Keratinocyte (primary cell): Measurements from ENCODE around the gene ZFYVE26. TPM values are rescaled to one million over a fixed set of nuclear protein-coding genes. Genes with fewer than 3 reads are reported as not detected.

Experiments used
- DNase-seq: peaks from one replicate; pipeline ENCODE4 v3.0.0-alpha.2; 2011; ENCODE audit warnings: low read depth, missing footprints, low spot score
- FAIRE-seq: peaks from 2 replicates; lab custom pipeline; 2011; peaks lifted over from hg19 to GRCh38; lab: Jason Lieb, UNC
- H2AFZ ChIP-seq: 2 replicates; pipeline ENCODE4 v1.6.0; 2012; ENCODE audit warnings: low read length, control low read depth, inconsistent platforms; ENCODE audit not compliant: control insufficient read depth
- H3K27ac ChIP-seq: 2 replicates; pipeline ENCODE4 v1.5.1; 2011; ENCODE audit warnings: low read length; ENCODE audit not compliant: control insufficient read depth, insufficient read depth
- H3K27me3 ChIP-seq: 3 replicates; pipeline ENCODE4 v1.6.0; 2011; ENCODE audit warnings: low read length; ENCODE audit not compliant: control insufficient read depth, insufficient read depth; ENCODE audit errors: extremely low read depth
- H3K36me3 ChIP-seq, 2 experiments: 2 replicates in 1 of 2; 3 replicates in 1 of 2; pipeline ENCODE4 v1.5.1; 2011; ENCODE audit warnings: low read length in 2 of 2, mild to moderate bottlenecking in 1 of 2; ENCODE audit not compliant: control insufficient read depth in 2 of 2, insufficient read depth in 2 of 2; ENCODE audit errors: extremely low read depth in 1 of 2
- H3K4me1 ChIP-seq: 3 replicates; pipeline ENCODE4 v1.5.1; 2011; ENCODE audit warnings: low read length; ENCODE audit not compliant: control insufficient read depth, insufficient read depth; ENCODE audit errors: extremely low read depth
- H3K4me2 ChIP-seq: 3 replicates; pipeline ENCODE4 v1.6.0; 2011; ENCODE audit warnings: low read depth, low read length; ENCODE audit not compliant: control insufficient read depth, insufficient read depth; ENCODE audit errors: extremely low read depth
- H3K4me3 ChIP-seq, 3 experiments: fragments of 200-600 bp in 1 of 3; sonication (generic) in 1 of 3; 2 replicates in 2 of 3; 3 replicates in 1 of 3; pipeline ENCODE4 v1.5.1; 2011 to 2016; ENCODE audit warnings: low read length in 3 of 3, mild to moderate bottlenecking in 3 of 3, control low read depth in 2 of 3, inconsistent platforms in 1 of 3, low read depth in 1 of 3, mixed read lengths in 1 of 3, mixed run types in 1 of 3, moderate library complexity in 1 of 3; ENCODE audit not compliant: control insufficient read depth in 2 of 3, insufficient read depth in 2 of 3; ENCODE audit errors: extremely low read depth in 1 of 3
- H3K79me2 ChIP-seq: 2 replicates; pipeline ENCODE4 v1.6.0; 2012; ENCODE audit warnings: low read length; ENCODE audit not compliant: control insufficient read depth, insufficient read depth
- H3K9ac ChIP-seq: 3 replicates; pipeline ENCODE4 v1.6.0; 2011; ENCODE audit warnings: low read length; ENCODE audit not compliant: control insufficient read depth, insufficient read depth; ENCODE audit errors: extremely low read depth
- H3K9me1 ChIP-seq: 3 replicates; pipeline ENCODE4 v1.6.0; 2011; ENCODE audit warnings: low read length; ENCODE audit not compliant: control insufficient read depth, insufficient read depth; ENCODE audit errors: extremely low read depth
- H3K9me3 ChIP-seq: 2 replicates; pipeline ENCODE4 v1.5.1; 2012; ENCODE audit warnings: low read depth, low read length; ENCODE audit not compliant: control insufficient read depth
- H4K20me1 ChIP-seq: 3 replicates; pipeline ENCODE4 v1.6.0; 2011; ENCODE audit warnings: low read length; ENCODE audit not compliant: control insufficient read depth, insufficient read depth; ENCODE audit errors: extremely low read depth
- EZH2 ChIP-seq: IDR thresholded peaks from one replicate; pipeline ENCODE4 v1.6.1; 2012; ENCODE audit warnings: inconsistent platforms, mild to moderate bottlenecking, low read length, moderate library complexity
- dilution Hi-C: fragments of 300-500 bp; cut with MboI; formaldehyde crosslinking; loops from one replicate; pipeline ENCODE4 v1.7.0; 2020; ENCODE audit warnings: low sequenced_read_pairs; ENCODE audit not compliant: extremely low pct_ligation_motif_present
- polyA plus RNA-seq, 5 experiments: library from polyadenylated mRNA; depleted of rRNA in 3 of 5; stranded (reverse) in 3 of 5; stranded (forward) in 1 of 5; unstranded in 1 of 5; fragments of >200 nt; gene quantifications; 1 replicate in 1 of 5; 2 replicates in 3 of 5; 3 replicates in 1 of 5; pipeline versions ENCODE4 v1.2.1 to v1.2.3, GENCODE V29; 2011 to 2012; ENCODE audit warnings: missing spikeins in 2 of 5, low read depth in 1 of 5, low replicate concordance in 1 of 5
- TF ChIP-seq, protein P1 (sequence below), 3 experiments: IDR thresholded peaks in 1 of 3; conservative IDR thresholded peaks in 1 of 3; optimal IDR thresholded peaks in 1 of 3; 2 replicates in 2 of 3; 3 replicates in 1 of 3; pipeline versions ENCODE3 to v1.5.1; 2011; ENCODE audit warnings: low read length in 3 of 3, mild to moderate bottlenecking in 3 of 3, moderate library complexity in 2 of 3, control low read depth in 1 of 3, inconsistent platforms in 1 of 3; ENCODE audit not compliant: insufficient read depth in 2 of 3; ENCODE audit errors: extremely low read depth in 1 of 3

The ZFYVE26 gene
- polyA plus RNA-seq, 1 donor (not counting 4 experiments of a cell fraction or from before 2014, with no cell fraction given), result 9.8 TPM

DNA sequence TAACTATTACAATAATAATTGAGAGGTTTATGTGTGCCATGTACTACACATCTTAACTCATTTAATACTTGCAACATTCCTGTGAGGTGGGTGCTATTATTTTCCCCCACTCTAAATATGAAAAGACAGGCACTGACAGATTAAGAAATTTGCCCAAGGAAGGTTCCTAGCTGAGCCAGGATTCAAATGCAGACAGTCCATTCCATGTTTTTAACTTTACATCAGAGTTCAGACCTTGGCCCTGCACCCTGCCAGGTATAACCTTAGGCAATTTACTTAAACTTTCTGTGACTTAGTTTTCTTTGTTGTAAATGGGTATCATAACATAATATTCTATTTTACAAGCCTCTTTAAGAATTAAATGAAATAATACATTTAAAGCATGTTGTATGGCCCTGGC lies 88.1 kb downstream of the ZFYVE26 start:
- Histone ChIP-seq H3K4me2 (no peak overlapping the region), H3K9me3 (no peaks in the 10 kb centered on the region), H3K4me3 (no peak overlapping the region), H3K9ac (no peak overlapping the region), H4K20me1 (no peaks in the 10 kb centered on the region), H3K27ac (no peak overlapping the region), H3K4me1 (peaks cover 11% of the 10 kb centered on the region), H3K79me2 (no peaks in the 10 kb centered on the region), H3K27me3 (no peaks in the 10 kb centered on the region), H3K36me3 (no peaks in the 10 kb centered on the region), H2AFZ (no peak overlapping the region), H3K9me1 (no peaks in the 10 kb centered on the region)
- no peak for DNase-seq
- no peak for FAIRE-seq
- TF ChIP-seq, protein P1, sequence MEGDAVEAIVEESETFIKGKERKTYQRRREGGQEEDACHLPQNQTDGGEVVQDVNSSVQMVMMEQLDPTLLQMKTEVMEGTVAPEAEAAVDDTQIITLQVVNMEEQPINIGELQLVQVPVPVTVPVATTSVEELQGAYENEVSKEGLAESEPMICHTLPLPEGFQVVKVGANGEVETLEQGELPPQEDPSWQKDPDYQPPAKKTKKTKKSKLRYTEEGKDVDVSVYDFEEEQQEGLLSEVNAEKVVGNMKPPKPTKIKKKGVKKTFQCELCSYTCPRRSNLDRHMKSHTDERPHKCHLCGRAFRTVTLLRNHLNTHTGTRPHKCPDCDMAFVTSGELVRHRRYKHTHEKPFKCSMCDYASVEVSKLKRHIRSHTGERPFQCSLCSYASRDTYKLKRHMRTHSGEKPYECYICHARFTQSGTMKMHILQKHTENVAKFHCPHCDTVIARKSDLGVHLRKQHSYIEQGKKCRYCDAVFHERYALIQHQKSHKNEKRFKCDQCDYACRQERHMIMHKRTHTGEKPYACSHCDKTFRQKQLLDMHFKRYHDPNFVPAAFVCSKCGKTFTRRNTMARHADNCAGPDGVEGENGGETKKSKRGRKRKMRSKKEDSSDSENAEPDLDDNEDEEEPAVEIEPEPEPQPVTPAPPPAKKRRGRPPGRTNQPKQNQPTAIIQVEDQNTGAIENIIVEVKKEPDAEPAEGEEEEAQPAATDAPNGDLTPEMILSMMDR (optimal IDR thresholded peaks at IDR 0.05 in 1 of 3, IDR thresholded peaks at IDR 0.05 in 1 of 3, conservative IDR thresholded peaks at IDR 0.05 in 1 of 3; ENCODE audit: extremely low read depth in 1 of 3, insufficient read depth in 2 of 3, low read length in 3 of 3), result no peak
- dilution Hi-C loops, result no loop called here

- H3K9me3 ChIP-seq, result no peaks in the 10 kb centered on the region
- peaks cover 8% of the 10 kb centered on the region for H3K27me3 ChIP-seq
- H3K4me1 ChIP-seq, result peaks cover 11% of the 10 kb centered on the region
- FAIRE-seq, result no peak
- no peak overlapping the region for H2AFZ ChIP-seq
- H4K20me1 ChIP-seq, result no peaks in the 10 kb centered on the region
- H3K79me2 ChIP-seq, result no peaks in the 10 kb centered on the region
- dilution Hi-C loops, result no loop called here
- TF ChIP-seq EZH2, result no peak
- TF ChIP-seq, protein P1 (optimal IDR thresholded peaks at IDR 0.05 in 1 of 3, IDR thresholded peaks at IDR 0.05 in 1 of 3, conservative IDR thresholded peaks at IDR 0.05 in 1 of 3; ENCODE audit: extremely low read depth in 1 of 3, insufficient read depth in 2 of 3, low read length in 3 of 3), result no peak
- H3K36me3 ChIP-seq, result no peaks in the 10 kb centered on the region
- H3K27ac ChIP-seq, result no peak overlapping the region
- no peak overlapping the region for H3K9ac ChIP-seq
- H3K4me2 ChIP-seq, result no peak overlapping the region
- no peaks in the 10 kb centered on the region for H3K9me1 ChIP-seq
- DNase-seq, result no peak
- H3K4me3 ChIP-seq, result no peak overlapping the region
Observed at GRCh38 chr14:67727361-67727760, 89.0 kb downstream of the ZFYVE26 start.
